H1 (cell line): ENCODE results near the gene CCDC51. TPM values are rescaled to one million over a fixed set of nuclear protein-coding genes. Genes with fewer than 3 reads are reported as not detected.

Experiments
- CTCF ChIA-PET: fragments of 300-600 bp; sonication (Branson Sonifier 250); formaldehyde crosslinking; loops from one replicate; lab custom pipeline; 2021; ENCODE audit not compliant: partially characterized antibody; lab: Charles Lee
- POLR2A ChIA-PET: fragments of 300-600 bp; sonication (Branson Sonifier 250); formaldehyde crosslinking; loops from one replicate; lab custom pipeline; 2021; ENCODE audit warnings: inconsistent platforms; ENCODE audit not compliant: partially characterized antibody; lab: Charles Lee
- DNase-seq, 2 experiments: peaks; one replicate each; pipeline versions ENCODE4 v3.0.0 to v3.0.0-alpha.2; 2010 to 2022; ENCODE audit warnings: low spot score in 2 of 2, low read depth in 1 of 2, mixed read lengths in 1 of 2
- FAIRE-seq: peaks from 2 replicates; lab custom pipeline; 2011; peaks lifted over from hg19 to GRCh38; lab: Jason Lieb, UNC
- H2AFZ ChIP-seq: 2 replicates; pipeline ENCODE4 v1.8.1; 2012; ENCODE audit warnings: low read length, inconsistent platforms
- H2AK5ac ChIP-seq: 2 replicates; pipeline ENCODE4 v1.6.1; 2013; ENCODE audit warnings: low read depth, low read length
- H2BK120ac ChIP-seq: replicated peaks from 2 replicates; pipeline ENCODE3; 2013; ENCODE audit warnings: low read depth, low read length, inconsistent platforms
- H2BK12ac ChIP-seq: 2 replicates; pipeline ENCODE4 v1.6.1; 2013; ENCODE audit warnings: low read depth, low read length
- H2BK15ac ChIP-seq: 2 replicates; pipeline ENCODE4 v1.6.1; 2013; ENCODE audit warnings: low read length
- H2BK20ac ChIP-seq: 2 replicates; pipeline ENCODE4 v1.6.1; 2013; ENCODE audit warnings: low read length
- H2BK5ac ChIP-seq: 2 replicates; pipeline ENCODE4 v1.6.1; 2013; ENCODE audit warnings: low read depth, low read length
- H3K14ac ChIP-seq: 2 replicates; pipeline ENCODE4 v1.6.1; 2013; ENCODE audit warnings: inconsistent platforms; ENCODE audit not compliant: insufficient read length
- H3K18ac ChIP-seq: 2 replicates; pipeline ENCODE4 v1.6.1; 2013; ENCODE audit warnings: low read length; ENCODE audit errors: extremely low read depth
- H3K23ac ChIP-seq: 2 replicates; pipeline ENCODE4 v1.6.1; 2013; ENCODE audit warnings: inconsistent platforms; ENCODE audit not compliant: insufficient read length
- H3K23me2 ChIP-seq: 2 replicates; pipeline ENCODE4 v1.6.1; 2013; ENCODE audit warnings: low read depth, low read length
- H3K27ac ChIP-seq: 2 replicates; pipeline ENCODE4 v1.6.1; 2011; ENCODE audit warnings: low read depth, low read length, inconsistent platforms
- H3K27me3 ChIP-seq, 4 experiments: replicated peaks in 1 of 4; 1 replicate in 1 of 4; 2 replicates in 3 of 4; pipeline versions ENCODE4 v1.6.1 to v1.8.1; 2011 to 2013; ENCODE audit warnings: low read length in 3 of 4, mild to moderate bottlenecking in 3 of 4, inconsistent platforms in 2 of 4, mixed read lengths in 2 of 4, moderate library complexity in 1 of 4; ENCODE audit not compliant: control insufficient read depth in 3 of 4, insufficient read depth in 3 of 4; ENCODE audit errors: extremely low read depth in 1 of 4
- H3K36me3 ChIP-seq, 4 experiments: 2 replicates each; pipeline versions ENCODE4 v1.6.1 to v1.8.1; 2011 to 2013; ENCODE audit warnings: mild to moderate bottlenecking in 4 of 4, low read length in 3 of 4, moderate library complexity in 2 of 4, control low read depth in 1 of 4, inconsistent platforms in 1 of 4; ENCODE audit not compliant: insufficient read depth in 4 of 4, control insufficient read depth in 2 of 4
- H3K4ac ChIP-seq: replicated peaks from 2 replicates; pipeline ENCODE3; 2013; ENCODE audit warnings: low read length, low read depth, mixed read lengths, inconsistent platforms; ENCODE audit not compliant: insufficient read length
- H3K4me1 ChIP-seq, 4 experiments: replicated peaks in 1 of 4; 1 replicate in 1 of 4; 2 replicates in 3 of 4; pipeline versions ENCODE4 v1.6.1 to v1.8.1; 2011 to 2013; ENCODE audit warnings: low read length in 3 of 4, inconsistent platforms in 2 of 4, mixed read lengths in 1 of 4; ENCODE audit not compliant: insufficient read depth in 4 of 4, control insufficient read depth in 3 of 4
- H3K4me2 ChIP-seq, 2 experiments: 2 replicates each; pipeline versions ENCODE4 v1.6.1 to v1.8.1; 2011 to 2013; ENCODE audit warnings: low read depth in 2 of 2, low read length in 2 of 2, control low read depth in 1 of 2, inconsistent platforms in 1 of 2, mild to moderate bottlenecking in 1 of 2; ENCODE audit not compliant: insufficient read depth in 1 of 2
- H3K4me3 ChIP-seq, 4 experiments: fragments of 200-600, 300-600 bp in 1 of 4; sonication (generic), shearing (Covaris generic), sonication (Bioruptor Twin) in 1 of 4; 2 replicates each; pipeline versions ENCODE4 v1.5.1 to v1.8.1; 2011 to 2016; ENCODE audit warnings: low read length in 4 of 4, low read depth in 3 of 4, control low read depth in 2 of 4, inconsistent platforms in 2 of 4, mild to moderate bottlenecking in 2 of 4, mixed read lengths in 1 of 4, moderate library complexity in 1 of 4; ENCODE audit not compliant: insufficient read depth in 2 of 4; ENCODE audit errors: extremely low read depth in 1 of 4
- H3K56ac ChIP-seq: replicated peaks from 2 replicates; pipeline ENCODE3; 2013; ENCODE audit warnings: low read depth, mild to moderate bottlenecking, mixed read lengths, low read length, inconsistent platforms; ENCODE audit not compliant: insufficient read length
- H3K79me1 ChIP-seq: 2 replicates; pipeline ENCODE4 v1.6.1; 2013; ENCODE audit warnings: low read depth, low read length, control low read depth
- H3K79me2 ChIP-seq, 2 experiments: 2 replicates each; pipeline versions ENCODE4 v1.6.1 to v1.8.1; 2012 to 2013; ENCODE audit warnings: low read length in 2 of 2, mild to moderate bottlenecking in 2 of 2, inconsistent platforms in 1 of 2; ENCODE audit not compliant: insufficient read depth in 2 of 2, control insufficient read depth in 1 of 2
- H3K9ac ChIP-seq, 4 experiments: replicated peaks in 1 of 4; 1 replicate in 1 of 4; 2 replicates in 3 of 4; pipeline versions ENCODE4 v1.6.1 to v1.8.1; 2011 to 2013; ENCODE audit warnings: low read depth in 3 of 4, low read length in 3 of 4, control low read depth in 2 of 4, mild to moderate bottlenecking in 2 of 4, moderate library complexity in 2 of 4, inconsistent platforms in 1 of 4; ENCODE audit errors: extremely low read depth in 1 of 4
- H3K9me3 ChIP-seq, 2 experiments: 2 replicates each; pipeline versions ENCODE4 v1.6.1 to v1.8.1; 2012 to 2013; ENCODE audit warnings: mild to moderate bottlenecking in 2 of 2, moderate library complexity in 2 of 2, control low read depth in 1 of 2, inconsistent platforms in 1 of 2, low read depth in 1 of 2, low read length in 1 of 2, mixed read lengths in 1 of 2; ENCODE audit not compliant: insufficient read depth in 2 of 2
- H4K20me1 ChIP-seq, 2 experiments: replicated peaks in 1 of 2; 2 replicates each; pipeline versions ENCODE3 to v1.8.1; 2011 to 2013; ENCODE audit warnings: inconsistent platforms in 2 of 2, low read length in 2 of 2, mild to moderate bottlenecking in 1 of 2; ENCODE audit not compliant: insufficient read depth in 2 of 2, control insufficient read depth in 1 of 2
- H4K5ac ChIP-seq: 2 replicates; pipeline ENCODE4 v1.6.1; 2013; ENCODE audit warnings: low read length, low read depth, mixed read lengths, inconsistent platforms; ENCODE audit not compliant: insufficient read length
- H4K8ac ChIP-seq: 2 replicates; pipeline ENCODE4 v1.8.0; 2013; ENCODE audit warnings: mild to moderate bottlenecking, moderate library complexity, low read length, inconsistent platforms; ENCODE audit not compliant: insufficient read depth; ENCODE audit errors: extremely low read depth
- H4K91ac ChIP-seq: replicated peaks from 2 replicates; pipeline ENCODE3; 2013; ENCODE audit warnings: low read length, mixed read lengths, inconsistent platforms; ENCODE audit not compliant: insufficient read length
- POLR2A ChIP-seq, 2 experiments: IDR thresholded peaks; 1 replicate in 1 of 2; 2 replicates in 1 of 2; pipeline ENCODE4 v1.6.1; 2011; ENCODE audit warnings: low read depth in 2 of 2, low read length in 2 of 2, mild to moderate bottlenecking in 2 of 2; ENCODE audit errors: control extremely low read depth in 1 of 2
- POLR2AphosphoS5 ChIP-seq: IDR thresholded peaks from 2 replicates; pipeline ENCODE4 v1.6.1; 2011; ENCODE audit warnings: low read depth, low read length
- SIN3A ChIP-seq, 2 experiments: IDR thresholded peaks in 1 of 2; conservative IDR thresholded peaks in 1 of 2; 2 replicates each; pipeline ENCODE4 v1.6.1; 2011 to 2012; ENCODE audit warnings: low read length in 2 of 2, improper control_type of control experiment in 1 of 2, low read depth in 1 of 2, mild to moderate bottlenecking in 1 of 2
- WGBS, 2 experiments: shearing (Covaris generic) in 1 of 2; methylation state at CpG; one replicate each; pipeline versions ENCODE4 v1.1.6 to v1.1.7; 2013 to 2015; ENCODE audit warnings: low lambda C conversion rate in 2 of 2, mixed read lengths in 2 of 2, inconsistent platforms in 1 of 2, low coverage in 1 of 2, missing lambda C conversion rate in 1 of 2; ENCODE audit not compliant: insufficient replicate concordance in 2 of 2, insufficient coverage in 1 of 2, insufficient read length in 1 of 2; ENCODE audit errors: extremely low coverage in 1 of 2, missing lambda C conversion rate in 1 of 2; 5-methylcytosine and 5-hydroxymethylcytosine counted together
- polyA plus RNA-seq, 7 experiments: library from polyadenylated mRNA; depleted of rRNA in 3 of 7; stranded (reverse) in 5 of 7; unstranded in 2 of 7; fragments of >200 nt in 5 of 7; fragments of 200-250 nt in 2 of 7; gene quantifications; 1 replicate in 5 of 7; 2 replicates in 1 of 7; 4 replicates in 1 of 7; pipeline versions ENCODE4 v1.2.1 to v1.2.3, GENCODE V29; 2011 to 2013; ENCODE audit warnings: missing spikeins in 2 of 7, mixed read lengths in 2 of 7
- total RNA-seq: library from RNA; stranded (reverse); fragmentation: NEBNext Ultra II Directional; extraction: Animal tissue kit (Norgen Biotek cat#: 25700); gene quantifications from 2 replicates; pipeline ENCODE4 v1.2.1, GENCODE V29; 2021

CCDC51 gene
- total and polyA plus RNA-seq, 2 of the 8 experiments (the other 6 are each of a cell fraction or from before 2014, with no cell fraction given): 21.3 to 21.4 TPM

GRCh38 chr3:48397767-48398681 lies 41.9 kb downstream of the CCDC51 start:
- Histone ChIP-seq H3K4ac (no peak overlapping the region), H2AK5ac (0 out of 2 replicates have a peak overlapping the region, but pooled peaks have one; percentile 53), H2BK12ac (no peak overlapping the region), H4K91ac (no peak overlapping the region), H3K4me2 (no peak overlapping the region), H2BK5ac (no peak overlapping the region), H3K4me1 (peaks cover 0 to 7% (median 4%) of the 10 kb centered on the region in 4 experiments; a peak in 3 of 7 replicates), H3K18ac (no peak overlapping the region), H3K9ac (no peak overlapping the region), H3K36me3 (peaks cover 0 to 4% (median 0%) of the 10 kb centered on the region in 4 experiments; a peak in 2 of 8 replicates), H2BK20ac (no peak overlapping the region), H3K23me2 (peaks cover 2% of the 10 kb centered on the region; the same call in 1 of the 2 replicates), H4K8ac (no peak overlapping the region; the same call in none of the 2 replicates), H3K4me3 (no peak overlapping the region), H3K23ac (no peak overlapping the region), H2AFZ (no peak overlapping the region), H2BK15ac (0 out of 2 replicates have a peak overlapping the region, but pooled peaks have one; percentile 29), H3K79me2 (no peaks in the 10 kb centered on the region), H3K56ac (no peak overlapping the region), H3K14ac (no peak overlapping the region), H4K5ac (no peak overlapping the region), H3K79me1 (no peaks in the 10 kb centered on the region; the same call in 1 of the 2 replicates), H3K9me3 (no peaks in the 10 kb centered on the region), H4K20me1 (peaks cover 2 to 6% of the 10 kb centered on the region in 2 experiments), H3K27me3 (no peaks in the 10 kb centered on the region), H2BK120ac (no peak overlapping the region), H3K27ac (no peak overlapping the region)
- peak in 1 of 2 experiments; percentile 44 for DNase-seq
- TF ChIP-seq SIN3A (conservative IDR thresholded peaks at IDR 0.05 in 1 of 2, IDR thresholded peaks at IDR 0.05 in 1 of 2; ENCODE audit: low read depth in 1 of 2, low read length in 2 of 2) (no peak), POLR2A (IDR thresholded peaks at IDR 0.05; ENCODE audit: control extremely low read depth in 1 of 2, low read depth in 2 of 2, low read length in 2 of 2) (peak in 1 of 2 experiments; percentile 23; a peak in 1 of 3 replicates), POLR2AphosphoS5 (peak; percentile 39; the same call in 1 of the 2 replicates)
- no peak for FAIRE-seq
- WGBS, 2 experiments: 88% methylated on average over 7 of the region's 9 CpGs; no CpG with 5 or more reads in 1 of the 2 experiments
- ChIA-PET POLR2A (interaction anchor here (0.7 to 20.2 kb wide), 11 partner anchors 14 to 210 kb away, joined by 3 to 650 read pairs (median 4); partner anchors contain the start of genes PLXNB1 and ZNF589), CTCF (interaction anchor here (0.8 to 9.2 kb wide), 8 partner anchors 10 to 203 kb away, joined by 3 to 220 read pairs (median 36); partner anchors contain the start of gene PLXNB1)
